Measurements from ENCODE around the gene PLCXD3.

DNA sequence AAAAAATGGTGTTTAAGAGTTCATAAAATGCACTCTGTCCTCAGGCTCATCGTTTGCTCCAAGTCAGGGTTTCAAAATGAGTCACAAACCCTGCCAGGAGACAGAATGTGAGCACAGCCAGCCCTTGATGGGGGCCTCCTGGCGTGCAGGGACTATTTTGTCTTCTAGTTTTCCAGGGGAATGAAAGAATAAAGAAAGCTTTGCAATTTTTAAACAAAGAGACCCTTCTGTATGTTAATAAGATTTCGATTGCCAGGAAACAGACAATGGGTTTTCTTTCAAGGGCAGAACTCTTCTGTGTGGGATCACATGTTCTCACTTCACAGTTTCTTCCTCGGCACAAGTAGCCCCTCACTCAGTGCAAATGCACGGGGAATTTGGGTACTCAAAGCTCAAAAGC, 175.6 kb downstream of the PLCXD3 start:
- TF ChIP-seq RFX5 (IDR thresholded peaks at IDR 0.05; ENCODE audit: borderline replicate concordance, low read depth, low read length) (no peak), GTF2F1 (IDR thresholded peaks at IDR 0.05; ENCODE audit: borderline replicate concordance, low read depth, low read length) (no peak), GABPA (IDR thresholded peaks at IDR 0.05; ENCODE audit: borderline replicate concordance, insufficient read depth, low read length) (no peak), RNF2 (IDR thresholded peaks at IDR 0.05; ENCODE audit: borderline replicate concordance, low read depth, low read length, missing control alignments, poor library complexity, severe bottlenecking) (no peak), HDAC2 (IDR thresholded peaks at IDR 0.05; ENCODE audit: borderline replicate concordance in 1 of 2, low read depth in 2 of 2, low read length in 2 of 2) (no peak), EZH2 (IDR thresholded peaks at IDR 0.05; ENCODE audit: low read depth, low read length, severe bottlenecking) (no peak), SIN3A (conservative IDR thresholded peaks at IDR 0.05 in 1 of 2, IDR thresholded peaks at IDR 0.05 in 1 of 2; ENCODE audit: low read depth in 1 of 2, low read length in 2 of 2) (no peak), KDM1A (IDR thresholded peaks at IDR 0.05; ENCODE audit: borderline replicate concordance, low read length) (no peak), SP2 (IDR thresholded peaks at IDR 0.05; ENCODE audit: low read length) (no peak), EGR1 (IDR thresholded peaks at IDR 0.05; ENCODE audit: borderline replicate concordance, low read depth, low read length) (no peak)
